SK-N-SH treated with all-trans-retinoic acid at 6 μM for 48 hours (cell line): ENCODE data around the gene GRID1.

Source experiments
- ATAC-seq: fragments of 200-7000 bp; cut with Tn5 transposase; 3 replicates; pipeline ENCODE4 v1.9.1; 2020; ENCODE audit warnings: mild to moderate bottlenecking, moderate library complexity
- ARNTL ChIP-seq: fragments of 450-650 bp; formaldehyde crosslinking; IDR thresholded peaks from 2 replicates; pipeline ENCODE4 v1.5.0; 2020; ENCODE audit warnings: low read depth, mild to moderate bottlenecking, moderate library complexity, borderline replicate concordance
- BACH2 ChIP-seq: fragments of 250-450 bp; sonication (Bioruptor Pico); IDR thresholded peaks from 2 replicates; pipeline ENCODE4 v1.9.0; 2021; ENCODE audit warnings: mild to moderate bottlenecking, borderline replicate concordance
- CREB5 ChIP-seq: fragments of 250-450 bp; sonication (Bioruptor Pico); IDR thresholded peaks from 2 replicates; pipeline ENCODE4 v1.5.1; 2020; ENCODE audit warnings: low read depth, mild to moderate bottlenecking, moderate library complexity
- CSDC2 ChIP-seq: fragments of 250-450 bp; sonication (Bioruptor Pico); IDR thresholded peaks from 2 replicates; pipeline ENCODE4 v1.5.0; 2020; ENCODE audit warnings: mild to moderate bottlenecking, moderate library complexity
- CSRNP3 ChIP-seq: fragments of 250-450 bp; sonication (Bioruptor Pico); IDR thresholded peaks from 2 replicates; pipeline ENCODE4 v1.5.1; 2021; ENCODE audit warnings: mild to moderate bottlenecking, moderate library complexity
- ESRRG ChIP-seq: fragments of 250-450 bp; sonication (Bioruptor Pico); IDR thresholded peaks from 2 replicates; pipeline ENCODE4 v1.6.1; 2021; ENCODE audit warnings: mild to moderate bottlenecking
- OSR1 ChIP-seq: fragments of 250-450 bp; sonication (Bioruptor Pico); IDR thresholded peaks from 2 replicates; pipeline ENCODE4 v1.8.0; 2022; ENCODE audit warnings: moderate library complexity, mild to moderate bottlenecking, inconsistent platforms
- PATZ1 ChIP-seq: fragments of 250-450 bp; sonication (Bioruptor Pico); IDR thresholded peaks from 2 replicates; pipeline ENCODE4 v1.8.0; 2020; ENCODE audit warnings: mild to moderate bottlenecking, moderate library complexity, borderline replicate concordance
- POU6F1 ChIP-seq: fragments of 250-450 bp; sonication (Bioruptor Pico); IDR thresholded peaks from 2 replicates; pipeline ENCODE4 v1.8.0; 2021; ENCODE audit warnings: low read depth, mild to moderate bottlenecking, moderate library complexity, borderline replicate concordance
- PPARA ChIP-seq: fragments of 250-450 bp; sonication (Bioruptor Pico); IDR thresholded peaks from 2 replicates; pipeline ENCODE4 v1.5.0; 2020; ENCODE audit warnings: mild to moderate bottlenecking, borderline replicate concordance
- RARB ChIP-seq: fragments of 250-450 bp; sonication (Bioruptor Pico); IDR thresholded peaks from 2 replicates; pipeline ENCODE4 v1.8.0; 2021; ENCODE audit warnings: mild to moderate bottlenecking, moderate library complexity
- SNAI2 ChIP-seq: fragments of 250-450 bp; sonication (Bioruptor Pico); IDR thresholded peaks from 2 replicates; pipeline ENCODE4 v1.5.0; 2020; ENCODE audit warnings: mild to moderate bottlenecking, moderate library complexity
- TCF4 ChIP-seq: fragments of 250-450 bp; sonication (Bioruptor Pico); IDR thresholded peaks from 2 replicates; pipeline ENCODE4 v1.8.0; 2021; ENCODE audit warnings: mild to moderate bottlenecking, moderate library complexity, borderline replicate concordance
- TOX ChIP-seq: fragments of 250-450 bp; sonication (Bioruptor Pico); IDR thresholded peaks from 2 replicates; pipeline ENCODE4 v1.8.0; 2021; ENCODE audit warnings: mild to moderate bottlenecking, moderate library complexity, borderline replicate concordance
- TSHZ2 ChIP-seq: fragments of 250-450 bp; sonication (Bioruptor Pico); IDR thresholded peaks from 2 replicates; pipeline ENCODE4 v1.5.0; 2020; ENCODE audit warnings: mild to moderate bottlenecking, moderate library complexity
- ZC3H10 ChIP-seq: fragments of 250-450 bp; sonication (Bioruptor Pico); IDR thresholded peaks from 2 replicates; pipeline ENCODE4 v1.5.1; 2021; ENCODE audit warnings: mild to moderate bottlenecking, moderate library complexity
- ZFP3 ChIP-seq: fragments of 250-450 bp; sonication (Bioruptor Pico); IDR thresholded peaks from 2 replicates; pipeline ENCODE4 v1.5.0; 2020; ENCODE audit warnings: mild to moderate bottlenecking, moderate library complexity
- ZFP30 ChIP-seq: fragments of 450-650 bp; formaldehyde crosslinking; IDR thresholded peaks from 2 replicates; pipeline ENCODE4 v1.5.0; 2022; ENCODE audit warnings: mild to moderate bottlenecking, moderate library complexity
- ZNF565 ChIP-seq: fragments of 450-650 bp; formaldehyde crosslinking; conservative IDR thresholded peaks from 2 replicates; pipeline ENCODE4 v1.5.0; 2020; ENCODE audit warnings: low read depth, mild to moderate bottlenecking, moderate library complexity
- ZNF70 ChIP-seq: fragments of 450-650 bp; formaldehyde crosslinking; IDR thresholded peaks from 2 replicates; pipeline ENCODE4 v1.5.0; 2020; ENCODE audit warnings: mild to moderate bottlenecking, moderate library complexity
- ZNF8 ChIP-seq: fragments of 450-650 bp; formaldehyde crosslinking; IDR thresholded peaks from 2 replicates; pipeline ENCODE4 v1.5.0; 2020; ENCODE audit warnings: mild to moderate bottlenecking, moderate library complexity

Gene GRID1

GRCh38 chr10:86058964-86059363 is 307.6 kb downstream of the GRID1 start:
- ATAC-seq, result no peak
- TF ChIP-seq OSR1 (CRISPR knock-in tag) (no peak), RARB (no peak), ZC3H10 (no peak), BACH2 (CRISPR knock-in tag) (no peak), SNAI2 (CRISPR knock-in tag) (no peak), ESRRG (CRISPR knock-in tag) (no peak), ARNTL (no peak), PATZ1 (CRISPR knock-in tag) (no peak), CSDC2 (CRISPR knock-in tag) (no peak), TOX (CRISPR knock-in tag) (no peak), TSHZ2 (CRISPR knock-in tag) (no peak), PPARA (no peak), CREB5 (CRISPR knock-in tag) (no peak), ZFP30 (CRISPR knock-in tag) (no peak), ZFP3 (CRISPR knock-in tag) (no peak), TCF4 (CRISPR knock-in tag) (no peak)

- TF ChIP-seq TCF4 (CRISPR knock-in tag) (no peak), ZNF565 (CRISPR knock-in tag) (no peak), TSHZ2 (CRISPR knock-in tag) (no peak), PPARA (no peak)
- no peak for ATAC-seq
Observed at GRCh38 chr10:86057708-86058107, 308.9 kb downstream of the GRID1 start.

GRCh38 chr10:86056672-86057071 is 309.9 kb downstream of the GRID1 start:
- TF ChIP-seq ZNF8 (CRISPR knock-in tag) (no peak), CSRNP3 (CRISPR knock-in tag) (no peak), OSR1 (CRISPR knock-in tag) (no peak), TCF4 (CRISPR knock-in tag) (no peak), CSDC2 (CRISPR knock-in tag) (no peak), PATZ1 (CRISPR knock-in tag) (no peak), BACH2 (CRISPR knock-in tag) (no peak), ZNF565 (CRISPR knock-in tag) (no peak), TOX (CRISPR knock-in tag) (no peak), POU6F1 (CRISPR knock-in tag) (no peak), CREB5 (CRISPR knock-in tag) (no peak), ZNF70 (no peak), ARNTL (no peak), SNAI2 (CRISPR knock-in tag) (no peak), ZC3H10 (no peak), ZFP3 (CRISPR knock-in tag) (no peak)
- TF ChIP-seq, all 23 proteins: peak for 0
- ATAC-seq, result no peak
